Caco-2 (cell line): Measurements from ENCODE around the gene TMEM100. TPM values are rescaled to one million over a fixed set of nuclear protein-coding genes. Genes with fewer than 3 reads are reported as not detected.

ENCODE experiments used
- BruUV-seq: library from RNA; stranded (reverse); fragments of 400-500 nt; replicated peaks from 2 replicates; lab custom pipeline; 2021; lab: Mats Ljungman, UMichigan
- CTCF ChIA-PET: fragments of 300-600 bp; sonication (Branson Sonifier 250); formaldehyde crosslinking; loops from one replicate; lab custom pipeline; 2022; ENCODE audit warnings: antibody characterized with exemption; lab: Charles Lee
- POLR2A ChIA-PET: fragments of 300-600 bp; sonication (Branson Sonifier 250); formaldehyde crosslinking; loops from one replicate; lab custom pipeline; 2022; ENCODE audit warnings: antibody characterized with exemption; lab: Charles Lee
- DNase-seq, 2 experiments: peaks; one replicate each; pipeline versions ENCODE4 v3.0.0 to v3.0.0-alpha.2; 2020 to 2022
- H3K27me3 ChIP-seq: replicated peaks from 2 replicates; pipeline ENCODE4 v1.6.0; 2011; ENCODE audit warnings: low read length; ENCODE audit not compliant: control insufficient read depth, insufficient read depth
- H3K36me3 ChIP-seq: 2 replicates; pipeline ENCODE4 v1.5.1; 2011; ENCODE audit warnings: low read length; ENCODE audit not compliant: control insufficient read depth, insufficient read depth
- H3K4me1 ChIP-seq: fragments of 250-450 bp; sonication (Bioruptor Pico); 2 replicates; pipeline ENCODE4 v1.5.1; 2020; ENCODE audit warnings: mild to moderate bottlenecking
- H3K4me3 ChIP-seq: 2 replicates; pipeline ENCODE4 v1.5.1; 2011; ENCODE audit warnings: low read depth, mild to moderate bottlenecking, control low read depth, low read length
- H3K9me3 ChIP-seq: fragments of 250-450 bp; sonication (Bioruptor Pico); 2 replicates; pipeline ENCODE4 v1.5.1; 2020; ENCODE audit warnings: mild to moderate bottlenecking, moderate library complexity
- H3K27ac Mint-ChIP-seq: one replicate; pipeline ENCODE4 v1.8.0; 2022; ENCODE audit warnings: mixed read lengths; ENCODE audit not compliant: unreplicated experiment
- H3K27me3 Mint-ChIP-seq: one replicate; pipeline ENCODE4 v1.8.0; 2022; ENCODE audit warnings: mixed read lengths; ENCODE audit not compliant: insufficient read depth, unreplicated experiment
- H3K36me3 Mint-ChIP-seq: one replicate; pipeline ENCODE4 v1.8.0; 2022; ENCODE audit warnings: mild to moderate bottlenecking, mixed read lengths; ENCODE audit not compliant: insufficient read depth, unreplicated experiment
- H3K4me1 Mint-ChIP-seq: one replicate; pipeline ENCODE4 v1.8.0; 2022; ENCODE audit warnings: low read depth, mixed read lengths; ENCODE audit not compliant: unreplicated experiment
- H3K4me3 Mint-ChIP-seq: one replicate; pipeline ENCODE4 v1.8.0; 2022; ENCODE audit warnings: mild to moderate bottlenecking, moderate library complexity, mixed read lengths; ENCODE audit not compliant: unreplicated experiment
- H3K9me3 Mint-ChIP-seq: one replicate; pipeline ENCODE4 v1.8.0; 2022; ENCODE audit warnings: mixed read lengths; ENCODE audit not compliant: unreplicated experiment
- CTCF ChIP-seq, 2 experiments: fragments of 200-600 bp in 1 of 2; IDR thresholded peaks; 1 replicate in 1 of 2; 2 replicates in 1 of 2; pipeline versions ENCODE4 v1.5.1 to v1.8.0; 2011 to 2022; ENCODE audit warnings: antibody characterized with exemption in 1 of 2, control low read depth in 1 of 2, inconsistent platforms in 1 of 2, low read depth in 1 of 2, low read length in 1 of 2, mild to moderate bottlenecking in 1 of 2, moderate library complexity in 1 of 2; ENCODE audit not compliant: insufficient read depth in 1 of 2, severe bottlenecking in 1 of 2, unreplicated experiment in 1 of 2
- intact Hi-C: fragments of 100-400 bp; cut with micrococcal nuclease; formaldehyde crosslinking; loops from one replicate; pipeline ENCODE4 v1.10.0; 2022; ENCODE audit not compliant: unreplicated experiment
- total RNA-seq: library from RNA; stranded (reverse); gene quantifications from 2 replicates; pipeline ENCODE4 v1.2.3, GENCODE V29; 2022

TMEM100 gene
- total RNA-seq, 1 experiment from 2014 or later = not detected

- intact Hi-C loops = loop anchor here (1.0 to 5.0 kb wide), 3 partner anchors 52 to 192 kb away; no protein-coding TSS in a partner anchor
- Histone ChIP-seq H3K36me3 (no peaks in the 10 kb centered on the region), H3K27me3 (no peaks in the 10 kb centered on the region; the same call in 1 of the 2 replicates), H3K4me1 (no peaks in the 10 kb centered on the region), H3K9me3 (no peaks in the 10 kb centered on the region), H3K4me3 (no peak overlapping the region)
- ChIA-PET POLR2A (no interaction called here), CTCF (interaction anchor here (0.6 to 1.6 kb wide), 10 partner anchors 8 to 192 kb away, joined by 3 to 6 read pairs (median 3); partner anchors contain the start of gene PCTP)
- no peaks in the 10 kb centered on the region for H3K9me3 Mint-ChIP-seq
- peak; percentile 69 to 79 for DNase-seq
- H3K27ac Mint-ChIP-seq = no peak overlapping the region
- TF ChIP-seq CTCF (IDR thresholded peaks at IDR 0.05; ENCODE audit: insufficient read depth in 1 of 2, low read depth in 1 of 2, low read length in 1 of 2, severe bottlenecking in 1 of 2, unreplicated experiment in 1 of 2) = peak; percentile 79 to 90
- H3K27me3 Mint-ChIP-seq = peaks cover 20% of the 10 kb centered on the region
- BruUV-seq = no TSS peak
- H3K4me1 Mint-ChIP-seq = no peaks in the 10 kb centered on the region
- H3K4me3 Mint-ChIP-seq = no peak overlapping the region
- H3K36me3 Mint-ChIP-seq = no peaks in the 10 kb centered on the region
Measured at GRCh38 chr17:55717898-55718735, 4.5 kb downstream of the TMEM100 start.

GRCh38 chr17:55717432-55717831 is 5.2 kb downstream of the TMEM100 start:
- Histone ChIP-seq H3K27me3 (no peaks in the 10 kb centered on the region; the same call in 1 of the 2 replicates), H3K36me3 (no peaks in the 10 kb centered on the region)
- no peak for TF ChIP-seq CTCF (IDR thresholded peaks at IDR 0.05; ENCODE audit: insufficient read depth in 1 of 2, low read depth in 1 of 2, low read length in 1 of 2, severe bottlenecking in 1 of 2, unreplicated experiment in 1 of 2)

GRCh38 chr17:55710829-55711496 is 11.7 kb downstream of the TMEM100 start:
- H3K27ac Mint-ChIP-seq = no peak overlapping the region
- H3K4me3 Mint-ChIP-seq = no peak overlapping the region
- Histone ChIP-seq H3K36me3 (no peaks in the 10 kb centered on the region), H3K9me3 (no peaks in the 10 kb centered on the region), H3K4me1 (no peaks in the 10 kb centered on the region), H3K4me3 (no peak overlapping the region), H3K27me3 (no peaks in the 10 kb centered on the region)
- H3K4me1 Mint-ChIP-seq = no peaks in the 10 kb centered on the region
- no peaks in the 10 kb centered on the region for H3K9me3 Mint-ChIP-seq
- intact Hi-C loops = no loop called here
- no peak for DNase-seq
- no peak for TF ChIP-seq CTCF (IDR thresholded peaks at IDR 0.05; ENCODE audit: insufficient read depth in 1 of 2, low read depth in 1 of 2, low read length in 1 of 2, severe bottlenecking in 1 of 2, unreplicated experiment in 1 of 2)
- ChIA-PET CTCF (interaction anchor here (0.6 kb wide), 2 partner anchors 17 to 376 kb away, joined by 4 to 5 read pairs; no protein-coding TSS in a partner anchor), POLR2A (no interaction called here)
- BruUV-seq = no TSS peak
- H3K27me3 Mint-ChIP-seq = peaks cover 18% of the 10 kb centered on the region
- no peaks in the 10 kb centered on the region for H3K36me3 Mint-ChIP-seq

More at GRCh38 chr17:55717432-55717831, 5.2 kb downstream of the TMEM100 start:
- no peak for DNase-seq
- ChIA-PET CTCF (interaction anchor here (0.6 to 1.6 kb wide), 8 partner anchors 11 to 191 kb away, joined by 3 to 6 read pairs (median 3); partner anchors contain the start of gene PCTP), POLR2A (no interaction called here)
- BruUV-seq = no TSS peak
- intact Hi-C loops = loop anchor here (5.0 kb wide), 1 partner anchor 65 kb away; no protein-coding TSS in a partner anchor
- no peaks in the 10 kb centered on the region for H3K4me1 ChIP-seq
- Mint-ChIP-seq H3K4me1 (no peaks in the 10 kb centered on the region), H3K27me3 (peaks cover 19% of the 10 kb centered on the region), H3K27ac (no peak overlapping the region), H3K36me3 (no peaks in the 10 kb centered on the region), H3K4me3 (no peak overlapping the region), H3K9me3 (no peaks in the 10 kb centered on the region)
- H3K9me3 ChIP-seq = no peaks in the 10 kb centered on the region
- H3K4me3 ChIP-seq = no peak overlapping the region
